HEK293 (cell line): ENCODE measurements around the gene WHRN.

Experiments used
- CTCF ChIA-PET: fragments of 350-600 bp; formaldehyde crosslinking; extraction: SDS; loops from one replicate; lab custom pipeline; 2021; ENCODE audit warnings: antibody characterized with exemption; lab: Yijun Ruan, JAX
- POLR2A ChIA-PET: fragments of 300-600 bp; formaldehyde crosslinking; extraction: SDS; loops from one replicate; lab custom pipeline; 2020; ENCODE audit warnings: antibody characterized with exemption, inconsistent platforms; lab: Yijun Ruan, JAX
- H3K27ac ChIP-seq: fragments of 200-500 bp; sonication (Bioruptor generic); 2 replicates; pipeline ENCODE4 v1.5.1; 2014; ENCODE audit warnings: low read depth, low read length, control low read depth, inconsistent platforms; ENCODE audit errors: extremely low read depth
- H3K36me3 ChIP-seq, 2 experiments: fragments of 200-500 bp in 1 of 2; sonication (Bioruptor generic) in 1 of 2; 1 replicate in 1 of 2; 2 replicates in 1 of 2; pipeline ENCODE4 v1.5.1; 2014 to 2017; ENCODE audit warnings: inconsistent platforms in 2 of 2, low read length in 2 of 2; ENCODE audit not compliant: control insufficient read depth in 2 of 2, insufficient read depth in 1 of 2
- H3K4me1 ChIP-seq: fragments of 200-500 bp; sonication (Bioruptor generic); 2 replicates; pipeline ENCODE4 v1.5.1; 2014; ENCODE audit warnings: mild to moderate bottlenecking, low read length, inconsistent platforms; ENCODE audit not compliant: control insufficient read depth, insufficient read depth
- H3K4me3 ChIP-seq: 2 replicates; pipeline ENCODE4 v1.5.1; 2011; ENCODE audit warnings: low read depth, mild to moderate bottlenecking, control low read depth, low read length, moderate library complexity
- H3K9me3 ChIP-seq: fragments of 200-500 bp; sonication (Bioruptor generic); 2 replicates; pipeline ENCODE4 v1.5.1; 2014; ENCODE audit warnings: low read depth, low read length, inconsistent platforms; ENCODE audit not compliant: control insufficient read depth, insufficient read depth
- MEIS1 ChIP-seq: sonication (generic); formaldehyde crosslinking; IDR thresholded peaks from 2 replicates; pipeline ENCODE4 v1.8.1; 2022; ENCODE audit warnings: missing genetic modification reagents, mild to moderate bottlenecking, borderline replicate concordance
- TRIM28 ChIP-seq: IDR thresholded peaks from 2 replicates; pipeline ENCODE4 v1.6.1; 2011; ENCODE audit warnings: low read length, control low read depth, borderline replicate concordance
- YY1 ChIP-seq: fragments of 450-650 bp; formaldehyde crosslinking; IDR thresholded peaks from 2 replicates; pipeline ENCODE4 v1.5.1; 2018; ENCODE audit warnings: missing biosample characterization, missing genetic modification characterization
- ZBTB7A ChIP-seq: fragments of 450-650 bp; formaldehyde crosslinking; IDR thresholded peaks from 2 replicates; pipeline ENCODE4 v1.5.1; 2016; ENCODE audit warnings: low read depth, missing biosample characterization, missing genetic modification characterization
- ZNF114 ChIP-seq: fragments of 450-650 bp; formaldehyde crosslinking; IDR thresholded peaks from 2 replicates; pipeline ENCODE4 v1.5.0; 2017; ENCODE audit warnings: missing biosample characterization, missing genetic modification characterization
- ZNF266 ChIP-seq: fragments of 450-650 bp; formaldehyde crosslinking; IDR thresholded peaks from 2 replicates; pipeline ENCODE4 v1.5.1; 2016; ENCODE audit warnings: missing biosample characterization, missing genetic modification characterization, low read depth
- ZNF416 ChIP-seq: fragments of 450-650 bp; formaldehyde crosslinking; IDR thresholded peaks from 2 replicates; pipeline ENCODE4 v1.5.1; 2016; ENCODE audit warnings: missing biosample characterization, missing genetic modification characterization
- ZNF433 ChIP-seq: fragments of 450-650 bp; formaldehyde crosslinking; IDR thresholded peaks from 2 replicates; pipeline ENCODE4 v1.5.1; 2016; ENCODE audit warnings: missing biosample characterization, missing genetic modification characterization, low read depth
- ZNF560 ChIP-seq: fragments of 450-650 bp; formaldehyde crosslinking; IDR thresholded peaks from 2 replicates; pipeline ENCODE4 v1.5.1; 2017; ENCODE audit warnings: missing biosample characterization, missing genetic modification characterization, borderline replicate concordance
- ZNF629 ChIP-seq: fragments of 450-650 bp; formaldehyde crosslinking; IDR thresholded peaks from 2 replicates; pipeline ENCODE4 v1.5.1; 2017; ENCODE audit warnings: missing biosample characterization, missing genetic modification characterization
- ZNF670 ChIP-seq: fragments of 450-650 bp; formaldehyde crosslinking; IDR thresholded peaks from 2 replicates; pipeline ENCODE4 v1.5.1; 2016; ENCODE audit warnings: missing biosample characterization, missing genetic modification characterization, low read depth
- ZNF701 ChIP-seq: fragments of 450-650 bp; formaldehyde crosslinking; IDR thresholded peaks from 2 replicates; pipeline ENCODE4 v1.5.1; 2016; ENCODE audit warnings: missing biosample characterization, missing genetic modification characterization
- ZNF777 ChIP-seq: fragments of 450-650 bp; formaldehyde crosslinking; IDR thresholded peaks from 2 replicates; pipeline ENCODE4 v1.5.1; 2017; ENCODE audit warnings: missing biosample characterization, missing genetic modification characterization, borderline replicate concordance
- ZNF785 ChIP-seq: fragments of 450-650 bp; formaldehyde crosslinking; IDR thresholded peaks from 2 replicates; pipeline ENCODE4 v1.5.1; 2016; ENCODE audit warnings: missing biosample characterization, missing genetic modification characterization
- ZNF791 ChIP-seq: fragments of 450-650 bp; formaldehyde crosslinking; IDR thresholded peaks from 2 replicates; pipeline ENCODE4 v1.5.1; 2016; ENCODE audit warnings: missing biosample characterization, missing genetic modification characterization
- TF ChIP-seq, protein P1 (sequence below): fragments of 450-650 bp; formaldehyde crosslinking; IDR thresholded peaks from 2 replicates; pipeline ENCODE4 v1.5.1; 2017; ENCODE audit warnings: missing biosample characterization, missing genetic modification characterization
- TF ChIP-seq, protein P2 (sequence below): fragments of 450-650 bp; formaldehyde crosslinking; IDR thresholded peaks from 2 replicates; pipeline ENCODE4 v1.5.1; 2016; ENCODE audit warnings: missing biosample characterization, missing genetic modification characterization
- TF ChIP-seq, protein P3 (sequence below): fragments of 450-650 bp; formaldehyde crosslinking; IDR thresholded peaks from 2 replicates; pipeline ENCODE4 v1.5.1; 2016; ENCODE audit warnings: missing biosample characterization, missing genetic modification characterization
- TF ChIP-seq, protein P4 (sequence below): fragments of 450-650 bp; formaldehyde crosslinking; IDR thresholded peaks from 2 replicates; pipeline ENCODE4 v1.5.1; 2016; ENCODE audit warnings: missing biosample characterization, missing genetic modification characterization
- TF ChIP-seq, protein P5 (sequence below): sonication (generic); formaldehyde crosslinking; IDR thresholded peaks from 2 replicates; pipeline ENCODE4 v1.8.1; 2022; ENCODE audit warnings: mild to moderate bottlenecking, moderate library complexity, missing genetic modification reagents
- TF ChIP-seq, protein P6 (sequence below): fragments of 450-650 bp; formaldehyde crosslinking; IDR thresholded peaks from 2 replicates; pipeline ENCODE4 v1.5.1; 2016; ENCODE audit warnings: missing biosample characterization, missing genetic modification characterization, borderline replicate concordance
- TF ChIP-seq, protein P7 (sequence below): fragments of 450-650 bp; formaldehyde crosslinking; IDR thresholded peaks from 2 replicates; pipeline ENCODE4 v1.5.1; 2016; ENCODE audit warnings: missing biosample characterization, missing genetic modification characterization

The WHRN gene

DNA sequence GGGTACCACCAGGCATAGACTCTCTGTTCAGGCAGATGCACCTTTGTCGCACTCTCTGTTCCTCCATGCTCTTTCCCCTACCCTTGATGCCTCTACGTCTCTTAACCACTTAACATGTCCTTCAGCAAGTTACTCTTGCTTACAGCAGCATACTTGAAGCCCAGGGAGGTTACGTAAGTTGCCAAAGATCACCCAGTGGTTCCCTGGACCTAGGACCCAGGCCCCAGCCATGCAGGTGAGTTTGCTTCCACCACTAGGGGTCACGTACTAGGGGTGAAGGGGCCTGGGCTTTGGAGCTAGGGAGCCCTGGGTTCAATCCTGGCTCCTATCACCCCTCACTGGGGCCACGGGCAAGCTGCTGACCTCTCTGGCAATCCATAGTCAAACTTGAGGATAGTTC, 126.4 kb downstream of the WHRN start:
- H3K4me1 ChIP-seq = no peaks in the 10 kb centered on the region
- TF ChIP-seq MEIS1 (CRISPR knock-in tag) (no peak), ZNF670 (tag by site-specific recombination) (no peak), ZNF433 (no peak), YY1 (tag by site-specific recombination) (no peak), ZNF701 (no peak), ZNF266 (tag by site-specific recombination) (no peak), ZNF785 (tag by site-specific recombination) (no peak)
- TF ChIP-seq, all 188 proteins: peak for 0
- Histone ChIP-seq H3K36me3 (no peaks in the 10 kb centered on the region), H3K4me3 (no peak overlapping the region), H3K27ac (no peak overlapping the region), H3K9me3 (no peaks in the 10 kb centered on the region)
- ChIA-PET CTCF (interaction anchor here (1.2 kb wide), 1 partner anchor 39 kb away, joined by 3 read pairs; no protein-coding TSS in a partner anchor), POLR2A (no interaction called here)

DNA sequence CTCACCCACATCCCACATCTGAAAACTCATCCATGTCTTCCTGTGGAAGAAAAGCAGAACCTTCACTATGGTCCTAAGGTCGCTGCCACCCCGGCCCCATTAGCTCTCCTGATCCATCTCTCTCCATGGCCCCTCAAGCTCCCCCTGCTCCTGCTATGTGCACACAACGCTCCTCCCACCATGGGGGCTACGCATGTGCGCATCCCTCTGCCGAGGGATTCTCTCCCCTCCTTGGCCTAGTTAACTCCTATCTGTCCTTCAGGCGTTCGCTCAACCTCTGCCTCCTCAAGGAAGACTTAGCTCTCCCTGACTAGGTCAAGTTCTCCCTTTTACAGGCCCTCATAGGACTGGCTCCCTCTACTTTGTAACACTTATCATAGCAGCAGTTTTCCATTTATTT, 127.3 kb downstream of the WHRN start:
- Histone ChIP-seq H3K9me3 (no peaks in the 10 kb centered on the region), H3K4me1 (no peaks in the 10 kb centered on the region), H3K27ac (no peak overlapping the region), H3K4me3 (no peak overlapping the region), H3K36me3 (no peaks in the 10 kb centered on the region)
- ChIA-PET POLR2A (no interaction called here), CTCF (no interaction called here)
- TF ChIP-seq ZNF416 (tag by site-specific recombination) = no peak
- TF ChIP-seq, protein P1, sequence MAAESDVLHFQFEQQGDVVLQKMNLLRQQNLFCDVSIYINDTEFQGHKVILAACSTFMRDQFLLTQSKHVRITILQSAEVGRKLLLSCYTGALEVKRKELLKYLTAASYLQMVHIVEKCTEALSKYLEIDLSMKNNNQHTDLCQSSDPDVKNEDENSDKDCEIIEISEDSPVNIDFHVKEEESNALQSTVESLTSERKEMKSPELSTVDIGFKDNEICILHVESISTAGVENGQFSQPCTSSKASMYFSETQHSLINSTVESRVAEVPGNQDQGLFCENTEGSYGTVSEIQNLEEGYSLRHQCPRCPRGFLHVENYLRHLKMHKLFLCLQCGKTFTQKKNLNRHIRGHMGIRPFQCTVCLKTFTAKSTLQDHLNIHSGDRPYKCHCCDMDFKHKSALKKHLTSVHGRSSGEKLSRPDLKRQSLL (tag by site-specific recombination) = no peak
- TF ChIP-seq ZNF560 (tag by site-specific recombination) = no peak
- TF ChIP-seq, protein P2, sequence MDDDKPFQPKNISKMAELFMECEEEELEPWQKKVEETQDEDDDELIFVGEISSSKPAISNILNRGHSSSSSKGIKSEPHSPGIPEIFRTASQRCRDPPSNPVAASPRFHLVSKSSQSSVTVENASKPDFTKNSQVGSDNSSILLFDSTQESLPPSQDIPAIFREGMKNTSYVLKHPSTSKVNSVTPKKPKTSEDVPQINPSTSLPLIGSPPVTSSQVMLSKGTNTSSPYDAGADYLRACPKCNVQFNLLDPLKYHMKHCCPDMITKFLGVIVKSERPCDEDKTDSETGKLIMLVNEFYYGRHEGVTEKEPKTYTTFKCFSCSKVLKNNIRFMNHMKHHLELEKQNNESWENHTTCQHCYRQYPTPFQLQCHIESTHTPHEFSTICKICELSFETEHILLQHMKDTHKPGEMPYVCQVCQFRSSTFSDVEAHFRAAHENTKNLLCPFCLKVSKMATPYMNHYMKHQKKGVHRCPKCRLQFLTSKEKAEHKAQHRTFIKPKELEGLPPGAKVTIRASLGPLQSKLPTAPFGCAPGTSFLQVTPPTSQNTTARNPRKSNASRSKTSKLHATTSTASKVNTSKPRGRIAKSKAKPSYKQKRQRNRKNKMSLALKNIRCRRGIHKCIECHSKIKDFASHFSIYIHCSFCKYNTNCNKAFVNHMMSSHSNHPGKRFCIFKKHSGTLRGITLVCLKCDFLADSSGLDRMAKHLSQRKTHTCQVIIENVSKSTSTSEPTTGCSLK = no peak
- TF ChIP-seq, protein P3, sequence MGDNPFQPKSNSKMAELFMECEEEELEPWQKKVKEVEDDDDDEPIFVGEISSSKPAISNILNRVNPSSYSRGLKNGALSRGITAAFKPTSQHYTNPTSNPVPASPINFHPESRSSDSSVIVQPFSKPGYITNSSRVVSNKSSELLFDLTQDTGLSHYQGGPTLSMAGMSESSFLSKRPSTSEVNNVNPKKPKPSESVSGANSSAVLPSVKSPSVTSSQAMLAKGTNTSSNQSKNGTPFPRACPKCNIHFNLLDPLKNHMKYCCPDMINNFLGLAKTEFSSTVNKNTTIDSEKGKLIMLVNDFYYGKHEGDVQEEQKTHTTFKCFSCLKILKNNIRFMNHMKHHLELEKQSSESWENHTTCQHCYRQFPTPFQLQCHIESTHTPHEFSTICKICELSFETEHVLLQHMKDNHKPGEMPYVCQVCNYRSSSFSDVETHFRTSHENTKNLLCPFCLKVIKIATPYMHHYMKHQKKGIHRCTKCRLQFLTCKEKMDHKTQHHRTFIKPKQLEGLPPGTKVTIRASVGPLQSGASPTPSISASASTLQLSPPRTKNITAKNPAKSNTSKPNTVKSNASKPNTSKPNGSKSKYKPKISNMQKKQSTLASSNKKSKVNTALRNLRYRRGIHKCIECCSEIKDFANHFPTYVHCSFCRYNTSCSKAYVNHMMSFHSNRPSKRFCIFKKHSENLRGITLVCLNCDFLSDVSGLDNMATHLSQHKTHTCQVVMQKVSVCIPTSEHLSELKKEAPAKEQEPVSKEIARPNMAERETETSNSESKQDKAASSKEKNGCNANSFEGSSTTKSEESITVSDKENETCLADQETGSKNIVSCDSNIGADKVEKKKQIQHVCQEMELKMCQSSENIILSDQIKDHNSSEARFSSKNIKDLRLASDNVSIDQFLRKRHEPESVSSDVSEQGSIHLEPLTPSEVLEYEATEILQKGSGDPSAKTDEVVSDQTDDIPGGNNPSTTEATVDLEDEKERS (tag by site-specific recombination) = no peak
- no peak for TF ChIP-seq ZNF629 (tag by site-specific recombination)
- TF ChIP-seq ZBTB7A (tag by site-specific recombination) = no peak
- no peak for TF ChIP-seq TRIM28
- TF ChIP-seq ZNF114 (tag by site-specific recombination) = no peak
- TF ChIP-seq, protein P4, sequence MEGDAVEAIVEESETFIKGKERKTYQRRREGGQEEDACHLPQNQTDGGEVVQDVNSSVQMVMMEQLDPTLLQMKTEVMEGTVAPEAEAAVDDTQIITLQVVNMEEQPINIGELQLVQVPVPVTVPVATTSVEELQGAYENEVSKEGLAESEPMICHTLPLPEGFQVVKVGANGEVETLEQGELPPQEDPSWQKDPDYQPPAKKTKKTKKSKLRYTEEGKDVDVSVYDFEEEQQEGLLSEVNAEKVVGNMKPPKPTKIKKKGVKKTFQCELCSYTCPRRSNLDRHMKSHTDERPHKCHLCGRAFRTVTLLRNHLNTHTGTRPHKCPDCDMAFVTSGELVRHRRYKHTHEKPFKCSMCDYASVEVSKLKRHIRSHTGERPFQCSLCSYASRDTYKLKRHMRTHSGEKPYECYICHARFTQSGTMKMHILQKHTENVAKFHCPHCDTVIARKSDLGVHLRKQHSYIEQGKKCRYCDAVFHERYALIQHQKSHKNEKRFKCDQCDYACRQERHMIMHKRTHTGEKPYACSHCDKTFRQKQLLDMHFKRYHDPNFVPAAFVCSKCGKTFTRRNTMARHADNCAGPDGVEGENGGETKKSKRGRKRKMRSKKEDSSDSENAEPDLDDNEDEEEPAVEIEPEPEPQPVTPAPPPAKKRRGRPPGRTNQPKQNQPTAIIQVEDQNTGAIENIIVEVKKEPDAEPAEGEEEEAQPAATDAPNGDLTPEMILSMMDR (tag by site-specific recombination) = no peak
- TF ChIP-seq, protein P5, sequence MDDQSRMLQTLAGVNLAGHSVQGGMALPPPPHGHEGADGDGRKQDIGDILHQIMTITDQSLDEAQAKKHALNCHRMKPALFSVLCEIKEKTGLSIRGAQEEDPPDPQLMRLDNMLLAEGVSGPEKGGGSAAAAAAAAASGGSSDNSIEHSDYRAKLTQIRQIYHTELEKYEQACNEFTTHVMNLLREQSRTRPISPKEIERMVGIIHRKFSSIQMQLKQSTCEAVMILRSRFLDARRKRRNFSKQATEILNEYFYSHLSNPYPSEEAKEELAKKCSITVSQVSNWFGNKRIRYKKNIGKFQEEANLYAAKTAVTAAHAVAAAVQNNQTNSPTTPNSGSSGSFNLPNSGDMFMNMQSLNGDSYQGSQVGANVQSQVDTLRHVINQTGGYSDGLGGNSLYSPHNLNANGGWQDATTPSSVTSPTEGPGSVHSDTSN (CRISPR knock-in tag) = no peak
- TF ChIP-seq, protein P6, sequence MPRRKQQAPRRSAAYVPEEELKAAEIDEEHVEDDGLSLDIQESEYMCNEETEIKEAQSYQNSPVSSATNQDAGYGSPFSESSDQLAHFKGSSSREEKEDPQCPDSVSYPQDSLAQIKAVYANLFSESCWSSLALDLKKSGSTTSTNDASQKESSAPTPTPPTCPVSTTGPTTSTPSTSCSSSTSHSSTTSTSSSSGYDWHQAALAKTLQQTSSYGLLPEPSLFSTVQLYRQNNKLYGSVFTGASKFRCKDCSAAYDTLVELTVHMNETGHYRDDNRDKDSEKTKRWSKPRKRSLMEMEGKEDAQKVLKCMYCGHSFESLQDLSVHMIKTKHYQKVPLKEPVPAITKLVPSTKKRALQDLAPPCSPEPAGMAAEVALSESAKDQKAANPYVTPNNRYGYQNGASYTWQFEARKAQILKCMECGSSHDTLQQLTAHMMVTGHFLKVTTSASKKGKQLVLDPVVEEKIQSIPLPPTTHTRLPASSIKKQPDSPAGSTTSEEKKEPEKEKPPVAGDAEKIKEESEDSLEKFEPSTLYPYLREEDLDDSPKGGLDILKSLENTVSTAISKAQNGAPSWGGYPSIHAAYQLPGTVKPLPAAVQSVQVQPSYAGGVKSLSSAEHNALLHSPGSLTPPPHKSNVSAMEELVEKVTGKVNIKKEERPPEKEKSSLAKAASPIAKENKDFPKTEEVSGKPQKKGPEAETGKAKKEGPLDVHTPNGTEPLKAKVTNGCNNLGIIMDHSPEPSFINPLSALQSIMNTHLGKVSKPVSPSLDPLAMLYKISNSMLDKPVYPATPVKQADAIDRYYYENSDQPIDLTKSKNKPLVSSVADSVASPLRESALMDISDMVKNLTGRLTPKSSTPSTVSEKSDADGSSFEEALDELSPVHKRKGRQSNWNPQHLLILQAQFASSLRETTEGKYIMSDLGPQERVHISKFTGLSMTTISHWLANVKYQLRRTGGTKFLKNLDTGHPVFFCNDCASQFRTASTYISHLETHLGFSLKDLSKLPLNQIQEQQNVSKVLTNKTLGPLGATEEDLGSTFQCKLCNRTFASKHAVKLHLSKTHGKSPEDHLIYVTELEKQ = no peak
- no peak for TF ChIP-seq ZNF791 (tag by site-specific recombination)
- no peak for TF ChIP-seq ZNF777
- TF ChIP-seq, protein P7, sequence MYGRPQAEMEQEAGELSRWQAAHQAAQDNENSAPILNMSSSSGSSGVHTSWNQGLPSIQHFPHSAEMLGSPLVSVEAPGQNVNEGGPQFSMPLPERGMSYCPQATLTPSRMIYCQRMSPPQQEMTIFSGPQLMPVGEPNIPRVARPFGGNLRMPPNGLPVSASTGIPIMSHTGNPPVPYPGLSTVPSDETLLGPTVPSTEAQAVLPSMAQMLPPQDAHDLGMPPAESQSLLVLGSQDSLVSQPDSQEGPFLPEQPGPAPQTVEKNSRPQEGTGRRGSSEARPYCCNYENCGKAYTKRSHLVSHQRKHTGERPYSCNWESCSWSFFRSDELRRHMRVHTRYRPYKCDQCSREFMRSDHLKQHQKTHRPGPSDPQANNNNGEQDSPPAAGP (tag by site-specific recombination) = no peak
